Measurements from ENCODE around the gene CCDC92B.

CCDC92B gene

GRCh38 chr17:2705263-2705662, 44.2 kb downstream of the CCDC92B start:
- no peak for DNase-seq (ENCODE audit: low spot score)
- TF ChIP-seq, protein P1, sequence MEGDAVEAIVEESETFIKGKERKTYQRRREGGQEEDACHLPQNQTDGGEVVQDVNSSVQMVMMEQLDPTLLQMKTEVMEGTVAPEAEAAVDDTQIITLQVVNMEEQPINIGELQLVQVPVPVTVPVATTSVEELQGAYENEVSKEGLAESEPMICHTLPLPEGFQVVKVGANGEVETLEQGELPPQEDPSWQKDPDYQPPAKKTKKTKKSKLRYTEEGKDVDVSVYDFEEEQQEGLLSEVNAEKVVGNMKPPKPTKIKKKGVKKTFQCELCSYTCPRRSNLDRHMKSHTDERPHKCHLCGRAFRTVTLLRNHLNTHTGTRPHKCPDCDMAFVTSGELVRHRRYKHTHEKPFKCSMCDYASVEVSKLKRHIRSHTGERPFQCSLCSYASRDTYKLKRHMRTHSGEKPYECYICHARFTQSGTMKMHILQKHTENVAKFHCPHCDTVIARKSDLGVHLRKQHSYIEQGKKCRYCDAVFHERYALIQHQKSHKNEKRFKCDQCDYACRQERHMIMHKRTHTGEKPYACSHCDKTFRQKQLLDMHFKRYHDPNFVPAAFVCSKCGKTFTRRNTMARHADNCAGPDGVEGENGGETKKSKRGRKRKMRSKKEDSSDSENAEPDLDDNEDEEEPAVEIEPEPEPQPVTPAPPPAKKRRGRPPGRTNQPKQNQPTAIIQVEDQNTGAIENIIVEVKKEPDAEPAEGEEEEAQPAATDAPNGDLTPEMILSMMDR (IDR thresholded peaks at IDR 0.05; ENCODE audit: borderline replicate concordance, control extremely low read depth, extremely low read depth, insufficient read depth, missing control alignments): no peak
- in situ Hi-C loops (cut with MboI; ENCODE audit: low sequenced_read_pairs, unreplicated experiment): no loop called here

- TF ChIP-seq, protein P1 (IDR thresholded peaks at IDR 0.05; ENCODE audit: borderline replicate concordance, control extremely low read depth, extremely low read depth, insufficient read depth, missing control alignments): no peak
- in situ Hi-C loops (cut with MboI; ENCODE audit: low sequenced_read_pairs, unreplicated experiment): no loop called here
- DNase-seq (ENCODE audit: low spot score): no peak
Measured at GRCh38 chr17:2704890-2705248, 44.6 kb downstream of the CCDC92B start.

DNA sequence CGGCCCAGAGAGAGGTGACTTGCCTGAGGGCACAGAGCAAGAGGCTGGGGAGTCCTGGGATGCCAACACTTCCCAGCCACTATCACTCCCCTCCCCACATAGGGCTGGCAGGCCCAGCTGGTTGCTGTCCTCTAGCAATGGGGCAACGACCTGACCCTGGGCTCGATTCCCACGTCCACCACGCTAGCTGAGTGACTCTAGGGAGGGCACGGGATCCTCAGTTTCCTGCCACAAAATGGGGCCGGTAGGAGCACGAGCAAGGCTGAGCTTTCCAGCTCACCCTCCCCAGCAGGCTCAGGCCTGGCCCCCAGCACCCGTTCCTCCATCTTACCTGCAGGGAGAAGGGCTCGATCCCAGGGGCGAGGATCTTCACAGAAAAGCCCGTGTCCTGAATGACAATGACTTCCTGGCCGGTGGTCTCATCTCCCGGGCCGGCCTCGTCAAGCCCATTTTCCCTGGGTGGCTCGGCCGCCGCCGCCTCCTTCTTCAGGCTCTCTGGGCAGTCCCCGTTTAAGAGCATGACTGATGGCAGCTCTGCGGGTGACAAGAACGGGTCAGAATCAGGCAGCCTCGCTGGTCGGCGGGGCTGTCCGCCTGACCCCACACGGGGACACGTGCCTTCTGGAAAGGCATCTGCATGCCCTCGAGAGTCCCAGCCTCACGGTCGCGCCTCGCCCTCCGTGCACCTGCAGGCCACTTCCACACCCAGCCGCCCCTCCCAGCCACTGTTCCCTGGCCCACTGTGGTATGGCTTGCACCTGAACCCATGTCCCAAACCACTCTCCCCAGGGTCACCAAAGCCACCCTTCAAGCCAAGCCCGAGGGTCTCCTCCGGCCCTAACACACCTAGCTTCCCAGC, 45.2 kb downstream of the CCDC92B start:
- TF ChIP-seq, protein P1 (IDR thresholded peaks at IDR 0.05; ENCODE audit: borderline replicate concordance, control extremely low read depth, extremely low read depth, insufficient read depth, missing control alignments): no peak
- no peak for DNase-seq (ENCODE audit: low spot score)
- in situ Hi-C loops (cut with MboI; ENCODE audit: low sequenced_read_pairs, unreplicated experiment): no loop called here

DNA sequence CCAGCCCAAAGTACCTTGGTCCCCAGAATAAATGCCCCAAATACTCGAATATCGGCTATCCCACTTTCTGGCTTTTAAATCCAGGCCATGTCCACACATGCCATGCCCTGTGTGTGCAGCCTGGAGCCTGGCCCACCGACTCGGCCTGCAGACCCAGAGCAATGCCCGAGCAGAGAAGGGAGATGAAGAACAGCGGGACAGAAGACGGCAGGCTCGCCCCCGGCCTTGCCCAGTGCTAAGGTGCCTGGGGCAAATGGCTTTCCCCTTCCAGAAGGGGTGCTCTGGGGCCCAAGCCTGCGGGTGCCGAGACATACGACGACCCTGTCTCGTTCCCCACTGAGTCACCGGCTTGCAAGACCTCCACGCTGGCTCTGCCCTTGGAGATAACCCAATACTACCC, 45.8 kb downstream of the CCDC92B start:
- TF ChIP-seq, protein P1 (IDR thresholded peaks at IDR 0.05; ENCODE audit: borderline replicate concordance, control extremely low read depth, extremely low read depth, insufficient read depth, missing control alignments): no peak
- in situ Hi-C loops (cut with MboI; ENCODE audit: low sequenced_read_pairs, unreplicated experiment): no loop called here

DNA sequence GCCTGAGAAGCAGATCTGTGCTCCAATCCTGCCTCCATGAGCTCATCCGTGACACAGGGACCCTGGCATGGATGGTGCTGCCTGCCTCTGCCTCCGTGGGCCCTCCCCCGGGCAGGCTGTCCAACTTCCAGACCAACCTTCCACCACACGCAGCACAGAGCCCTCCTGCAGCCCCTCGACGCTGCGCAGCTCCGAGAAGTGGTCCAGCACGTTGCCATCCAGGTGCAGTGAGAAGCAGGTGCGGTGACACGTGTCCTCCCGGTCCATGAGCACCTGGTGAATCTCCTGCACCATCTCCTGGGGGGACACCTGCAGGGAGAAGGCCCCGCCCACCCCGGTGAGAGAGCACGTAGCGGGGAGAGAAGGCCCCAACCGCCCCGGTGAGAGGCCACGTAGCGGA, 46.3 kb downstream of the CCDC92B start:
- in situ Hi-C loops (cut with MboI; ENCODE audit: low sequenced_read_pairs, unreplicated experiment): no loop called here
- no peak for DNase-seq (ENCODE audit: low spot score)
- TF ChIP-seq, protein P1 (IDR thresholded peaks at IDR 0.05; ENCODE audit: borderline replicate concordance, control extremely low read depth, extremely low read depth, insufficient read depth, missing control alignments): no peak

More for the DNA sequence above, 45.8 kb downstream of the CCDC92B start:
- DNase-seq (ENCODE audit: low spot score): no peak

DNA sequence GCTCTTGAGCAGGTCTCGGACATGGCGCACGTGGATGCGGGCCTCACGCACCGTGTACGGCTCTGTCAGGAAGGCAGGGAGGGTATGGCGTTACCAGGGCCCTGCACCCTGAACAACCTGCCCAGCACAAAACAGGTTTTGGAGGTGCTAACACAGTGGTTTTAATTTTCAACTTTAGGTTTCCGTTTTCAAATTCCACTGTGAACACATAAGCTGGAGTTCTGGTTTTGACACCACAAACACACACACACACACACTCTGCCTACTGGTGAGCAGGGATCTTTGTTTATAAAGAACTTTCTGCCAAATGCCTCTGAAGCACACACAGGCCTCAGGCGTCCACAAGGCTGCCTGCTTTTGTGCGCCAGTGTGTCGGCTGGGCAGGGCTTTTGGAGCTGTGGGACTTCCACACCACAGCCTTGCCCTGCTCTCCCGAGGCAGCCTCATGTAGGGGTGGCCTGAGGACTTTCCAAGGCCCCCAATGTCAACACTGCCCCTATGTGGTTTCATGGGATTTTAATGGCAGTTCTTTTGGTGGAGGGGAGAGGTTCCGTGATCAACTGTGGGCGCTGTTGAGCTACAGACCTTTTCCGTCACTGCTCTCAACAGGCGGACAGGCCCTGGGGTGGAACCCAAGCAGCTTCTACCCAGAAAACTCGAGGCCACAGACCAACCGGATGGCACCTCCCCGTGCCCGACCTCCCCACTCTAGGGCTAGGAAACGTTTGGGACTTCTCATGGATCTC, 47.3 kb downstream of the CCDC92B start:
- DNase-seq (ENCODE audit: low spot score): no peak
- TF ChIP-seq, protein P1 (IDR thresholded peaks at IDR 0.05; ENCODE audit: borderline replicate concordance, control extremely low read depth, extremely low read depth, insufficient read depth, missing control alignments): no peak
- in situ Hi-C loops (cut with MboI; ENCODE audit: low sequenced_read_pairs, unreplicated experiment): no loop called here

Data from GM13976 (cell line).